Fibroblast of villous mesenchyme (primary cell): ENCODE results near the gene CFAP47. TPM values are rescaled to one million over a fixed set of nuclear protein-coding genes. Genes with fewer than 3 reads are reported as not detected.

Source experiments
- DNase-seq: peaks from one replicate; pipeline ENCODE4 v3.0.0-alpha.2; 2010; ENCODE audit warnings: low read depth
- H3K4me3 ChIP-seq: 2 replicates; pipeline ENCODE4 v1.5.1; 2011; ENCODE audit warnings: low read depth, mild to moderate bottlenecking, low read length
- total RNA-seq: library from RNA; depleted of rRNA; stranded (reverse); fragments of >200 nt; gene quantifications from 2 replicates; pipeline ENCODE4 v1.2.3, GENCODE V29; 2012
- TF ChIP-seq, protein P1 (sequence below): IDR thresholded peaks from 2 replicates; pipeline ENCODE4 v1.5.1; 2012; ENCODE audit warnings: low read depth, mild to moderate bottlenecking, low read length; ENCODE audit not compliant: insufficient read depth

The CFAP47 gene
- total RNA-seq, 1 donor, result not detected

- TF ChIP-seq, protein P1, sequence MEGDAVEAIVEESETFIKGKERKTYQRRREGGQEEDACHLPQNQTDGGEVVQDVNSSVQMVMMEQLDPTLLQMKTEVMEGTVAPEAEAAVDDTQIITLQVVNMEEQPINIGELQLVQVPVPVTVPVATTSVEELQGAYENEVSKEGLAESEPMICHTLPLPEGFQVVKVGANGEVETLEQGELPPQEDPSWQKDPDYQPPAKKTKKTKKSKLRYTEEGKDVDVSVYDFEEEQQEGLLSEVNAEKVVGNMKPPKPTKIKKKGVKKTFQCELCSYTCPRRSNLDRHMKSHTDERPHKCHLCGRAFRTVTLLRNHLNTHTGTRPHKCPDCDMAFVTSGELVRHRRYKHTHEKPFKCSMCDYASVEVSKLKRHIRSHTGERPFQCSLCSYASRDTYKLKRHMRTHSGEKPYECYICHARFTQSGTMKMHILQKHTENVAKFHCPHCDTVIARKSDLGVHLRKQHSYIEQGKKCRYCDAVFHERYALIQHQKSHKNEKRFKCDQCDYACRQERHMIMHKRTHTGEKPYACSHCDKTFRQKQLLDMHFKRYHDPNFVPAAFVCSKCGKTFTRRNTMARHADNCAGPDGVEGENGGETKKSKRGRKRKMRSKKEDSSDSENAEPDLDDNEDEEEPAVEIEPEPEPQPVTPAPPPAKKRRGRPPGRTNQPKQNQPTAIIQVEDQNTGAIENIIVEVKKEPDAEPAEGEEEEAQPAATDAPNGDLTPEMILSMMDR, result no peak
These were observed 417.2 kb downstream of the CFAP47 start for GRCh38 chrX:36336751-36337150.

GRCh38 chrX:36344301-36344700 is 424.8 kb downstream of the CFAP47 start:
- H3K4me3 ChIP-seq, result no peak overlapping the region
- no peak for DNase-seq
- TF ChIP-seq, protein P1, result no peak

More at GRCh38 chrX:36336751-36337150, 417.2 kb downstream of the CFAP47 start:
- no peak for DNase-seq
- H3K4me3 ChIP-seq, result no peak overlapping the region

GRCh38 chrX:36348509-36348908 is 429.0 kb downstream of the CFAP47 start:
- no peak for DNase-seq
- TF ChIP-seq, protein P1, result no peak
- no peak overlapping the region for H3K4me3 ChIP-seq

DNA sequence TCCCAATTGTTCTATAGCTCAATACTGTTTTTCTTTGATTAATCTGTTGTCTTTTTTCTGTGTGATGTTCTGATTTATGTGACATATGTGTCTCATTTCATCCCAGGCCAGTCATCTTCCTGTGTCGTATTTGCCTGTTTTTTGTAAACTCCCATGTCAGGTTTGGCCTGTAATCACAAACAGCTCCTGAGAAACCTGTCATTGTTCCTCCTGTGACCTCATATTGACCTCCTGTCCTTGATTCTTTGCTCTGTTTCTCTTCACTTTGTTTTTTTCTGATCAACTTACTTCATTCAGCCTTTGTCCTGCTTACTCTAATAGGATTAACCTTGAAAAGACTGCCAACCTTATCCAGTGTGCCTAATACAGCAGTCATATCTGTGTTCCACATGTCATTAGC is 438.3 kb downstream of the CFAP47 start:
- H3K4me3 ChIP-seq, result no peak overlapping the region
- TF ChIP-seq, protein P1, result no peak
- no peak for DNase-seq

- no peak overlapping the region for H3K4me3 ChIP-seq
- DNase-seq, result no peak
- TF ChIP-seq, protein P1, result no peak
These were observed 444.7 kb downstream of the CFAP47 start for GRCh38 chrX:36364262-36364661.

- no peak overlapping the region for H3K4me3 ChIP-seq
- TF ChIP-seq, protein P1, result no peak
- DNase-seq, result no peak
These were observed 464.0 kb downstream of the CFAP47 start for GRCh38 chrX:36383495-36383894.

GRCh38 chrX:36388901-36389300 is 469.4 kb downstream of the CFAP47 start:
- H3K4me3 ChIP-seq, result no peak overlapping the region
- TF ChIP-seq, protein P1, result no peak
- DNase-seq, result no peak
